ENCODE data around the gene GABRA5. TPM values are rescaled to one million over a fixed set of nuclear protein-coding genes. Genes with fewer than 3 reads are reported as not detected.

GABRA5 gene
- total RNA-seq, 2 experiments from 2014 or later = not detected

- H3K4me3 Mint-ChIP-seq = no peak overlapping the region
- H3K27ac Mint-ChIP-seq = no peak overlapping the region
- no peaks in the 10 kb centered on the region for H3K36me3 Mint-ChIP-seq (ENCODE audit: low read depth)
- peaks cover 37% of the 10 kb centered on the region for H3K27me3 Mint-ChIP-seq (ENCODE audit: low read depth)
- CTCF ChIA-PET = no interaction called here
- no peaks in the 10 kb centered on the region for H3K4me1 Mint-ChIP-seq (ENCODE audit: low read depth)
- H3K9me3 Mint-ChIP-seq = no peaks in the 10 kb centered on the region
- DNase-seq = peak; percentile 27
- intact Hi-C loops (cut with micrococcal nuclease) = loop anchor here (5.0 kb wide), 1 partner anchor 1357 kb away; no protein-coding TSS in a partner anchor
Measured at GRCh38 chr15:26864664-26865191, 2.1 kb upstream of the GABRA5 start.

- intact Hi-C loops (cut with micrococcal nuclease) = no loop called here
- H3K9me3 Mint-ChIP-seq = no peaks in the 10 kb centered on the region
- H3K4me3 Mint-ChIP-seq = no peak overlapping the region
- DNase-seq = no peak
- no peaks in the 10 kb centered on the region for H3K4me1 Mint-ChIP-seq (ENCODE audit: low read depth)
- no peak overlapping the region for H3K27ac Mint-ChIP-seq
- CTCF ChIA-PET = no interaction called here
- H3K27me3 Mint-ChIP-seq (ENCODE audit: low read depth) = peaks cover 34% of the 10 kb centered on the region
- no peaks in the 10 kb centered on the region for H3K36me3 Mint-ChIP-seq (ENCODE audit: low read depth)
Measured at GRCh38 chr15:26867200-26868007, 542 bp downstream of the GABRA5 start.

DNA sequence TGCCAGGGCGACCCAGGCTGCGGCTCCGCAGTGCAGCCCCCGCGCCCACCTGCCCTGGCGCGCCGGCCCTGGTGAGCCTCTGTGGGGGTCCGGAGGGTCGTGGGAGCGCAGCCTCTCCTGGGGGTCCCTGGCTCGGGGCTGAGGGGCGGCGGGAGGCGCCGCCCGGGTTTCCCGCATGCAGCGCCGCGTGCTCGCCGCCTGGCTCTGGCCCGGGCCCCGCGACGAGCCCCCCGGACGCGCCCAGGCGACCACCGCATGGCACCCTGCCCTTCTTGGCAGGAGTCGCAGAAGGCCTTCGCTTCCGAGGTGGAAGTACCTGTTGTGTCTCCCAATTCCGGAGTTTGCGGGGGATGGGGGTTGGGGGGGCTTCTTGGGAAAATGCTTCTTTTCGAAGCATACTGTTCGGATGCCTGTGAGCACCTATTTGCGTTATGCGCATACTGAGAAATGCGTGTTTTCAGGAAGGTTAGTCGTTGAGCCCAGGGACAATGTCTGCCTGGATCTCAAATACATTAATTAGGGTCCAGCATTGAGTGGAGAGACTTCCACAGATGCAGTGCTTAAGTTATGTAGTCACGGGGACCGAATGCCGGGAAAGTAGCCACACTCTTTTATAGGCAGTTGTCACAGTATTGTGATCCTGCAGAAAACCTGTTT is 1.3 kb downstream of the GABRA5 start:
- DNase-seq = no peak
- no peak overlapping the region for H3K27ac Mint-ChIP-seq
- CTCF ChIA-PET = no interaction called here
- H3K27me3 Mint-ChIP-seq (ENCODE audit: low read depth) = peaks cover 34% of the 10 kb centered on the region
- H3K4me1 Mint-ChIP-seq (ENCODE audit: low read depth) = no peaks in the 10 kb centered on the region
- H3K36me3 Mint-ChIP-seq (ENCODE audit: low read depth) = no peaks in the 10 kb centered on the region
- H3K9me3 Mint-ChIP-seq = no peaks in the 10 kb centered on the region
- no peak overlapping the region for H3K4me3 Mint-ChIP-seq
- intact Hi-C loops (cut with micrococcal nuclease) = no loop called here

- Mint-ChIP-seq H3K27ac (no peak overlapping the region), H3K36me3 (ENCODE audit: low read depth) (no peaks in the 10 kb centered on the region), H3K4me3 (no peak overlapping the region), H3K9me3 (no peaks in the 10 kb centered on the region), H3K27me3 (ENCODE audit: low read depth) (peaks cover 27% of the 10 kb centered on the region), H3K4me1 (ENCODE audit: low read depth) (no peaks in the 10 kb centered on the region)
- intact Hi-C loops (cut with micrococcal nuclease) = no loop called here
- CTCF ChIA-PET = no interaction called here
- no peak for DNase-seq
Measured at GRCh38 chr15:26869628-26870027, 2.8 kb downstream of the GABRA5 start.

- intact Hi-C loops (cut with micrococcal nuclease) = no loop called here
- H3K9me3 Mint-ChIP-seq = no peaks in the 10 kb centered on the region
- H3K4me3 Mint-ChIP-seq = no peak overlapping the region
- no peaks in the 10 kb centered on the region for H3K4me1 Mint-ChIP-seq (ENCODE audit: low read depth)
- CTCF ChIA-PET = no interaction called here
- H3K36me3 Mint-ChIP-seq (ENCODE audit: low read depth) = no peaks in the 10 kb centered on the region
- peaks cover 24% of the 10 kb centered on the region for H3K27me3 Mint-ChIP-seq (ENCODE audit: low read depth)
- DNase-seq = no peak
- H3K27ac Mint-ChIP-seq = no peak overlapping the region
Measured at GRCh38 chr15:26870346-26870745, 3.5 kb downstream of the GABRA5 start.

DNA sequence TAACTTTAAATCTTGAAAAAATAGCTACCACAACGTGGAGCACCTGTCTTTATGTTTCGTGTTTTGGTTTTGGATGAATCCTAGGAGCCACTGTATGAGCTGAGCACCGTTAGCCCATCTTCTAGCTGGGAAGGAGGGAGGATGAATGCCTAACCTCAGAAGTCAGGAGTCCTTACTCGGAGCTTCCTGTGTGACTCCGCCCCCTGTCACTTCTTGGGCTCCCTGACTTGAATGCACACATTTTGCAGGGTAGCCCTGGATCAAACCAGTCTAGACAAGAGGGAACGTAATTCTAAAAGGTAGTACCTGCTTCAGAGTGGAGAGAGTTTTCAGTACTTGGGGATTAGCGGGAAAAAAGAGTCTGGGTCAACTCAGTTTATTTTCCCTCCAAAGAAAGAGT is 5.3 kb downstream of the GABRA5 start:
- Mint-ChIP-seq H3K27me3 (ENCODE audit: low read depth) (peaks cover 15% of the 10 kb centered on the region), H3K4me1 (ENCODE audit: low read depth) (no peaks in the 10 kb centered on the region), H3K4me3 (no peak overlapping the region), H3K9me3 (no peaks in the 10 kb centered on the region), H3K27ac (no peak overlapping the region), H3K36me3 (ENCODE audit: low read depth) (no peaks in the 10 kb centered on the region)
- CTCF ChIA-PET = interaction anchor here (0.6 kb wide), 1 partner anchor 154 kb away, joined by 4 read pairs; no protein-coding TSS in a partner anchor
- intact Hi-C loops (cut with micrococcal nuclease) = no loop called here
- no peak for DNase-seq

GRCh38 chr15:26873846-26874245 is 7.0 kb downstream of the GABRA5 start:
- Mint-ChIP-seq H3K27ac (no peak overlapping the region), H3K9me3 (no peaks in the 10 kb centered on the region), H3K27me3 (ENCODE audit: low read depth) (peaks cover 8% of the 10 kb centered on the region), H3K4me1 (ENCODE audit: low read depth) (no peaks in the 10 kb centered on the region), H3K36me3 (ENCODE audit: low read depth) (no peaks in the 10 kb centered on the region), H3K4me3 (no peak overlapping the region)
- no peak for DNase-seq
- intact Hi-C loops (cut with micrococcal nuclease) = no loop called here
- CTCF ChIA-PET = no interaction called here

DNA sequence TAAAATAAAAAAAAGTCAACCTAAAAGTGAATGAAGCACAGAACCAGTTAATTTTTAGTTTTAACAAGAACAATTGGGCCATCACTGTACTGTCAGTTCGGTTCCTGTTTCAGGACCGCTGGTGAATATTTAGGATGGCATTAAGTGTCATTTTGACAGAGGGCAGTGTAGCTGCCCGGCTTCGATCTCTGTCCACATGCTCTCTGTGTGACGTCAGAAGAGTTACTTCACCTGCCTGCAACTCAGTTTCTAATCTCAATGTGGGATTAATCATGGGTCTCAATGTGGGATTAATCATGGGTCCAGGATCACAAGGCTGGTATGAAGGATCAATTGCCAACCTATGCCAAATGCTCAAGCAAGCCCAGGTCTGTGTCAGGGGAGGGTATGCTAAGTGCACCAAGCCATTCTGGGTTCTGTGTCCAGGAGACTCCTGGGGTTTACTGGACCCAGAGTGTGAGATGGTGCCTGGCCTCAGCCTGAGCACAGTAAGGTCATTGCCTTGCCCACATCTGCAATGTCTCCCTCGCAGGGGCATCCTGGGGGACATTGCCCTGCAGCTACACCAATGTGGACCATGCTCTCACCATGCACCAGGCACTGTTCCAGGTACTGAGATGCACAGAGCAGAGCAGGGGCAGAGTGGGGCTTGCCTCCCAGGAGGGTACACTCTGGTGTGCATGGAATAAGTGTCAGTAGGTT is 8.1 kb downstream of the GABRA5 start:
- Mint-ChIP-seq H3K9me3 (no peaks in the 10 kb centered on the region), H3K4me1 (ENCODE audit: low read depth) (no peaks in the 10 kb centered on the region), H3K4me3 (no peak overlapping the region), H3K27ac (no peak overlapping the region), H3K27me3 (ENCODE audit: low read depth) (no peaks in the 10 kb centered on the region), H3K36me3 (ENCODE audit: low read depth) (no peaks in the 10 kb centered on the region)
- intact Hi-C loops (cut with micrococcal nuclease) = no loop called here
- DNase-seq = no peak
- CTCF ChIA-PET = no interaction called here

- no peaks in the 10 kb centered on the region for H3K4me1 Mint-ChIP-seq (ENCODE audit: low read depth)
- no peak for DNase-seq
- no peaks in the 10 kb centered on the region for H3K27me3 Mint-ChIP-seq (ENCODE audit: low read depth)
- no peak overlapping the region for H3K27ac Mint-ChIP-seq
- CTCF ChIA-PET = no interaction called here
- H3K36me3 Mint-ChIP-seq (ENCODE audit: low read depth) = no peaks in the 10 kb centered on the region
- no peaks in the 10 kb centered on the region for H3K9me3 Mint-ChIP-seq
- intact Hi-C loops (cut with micrococcal nuclease) = no loop called here
- H3K4me3 Mint-ChIP-seq = no peak overlapping the region
Measured at GRCh38 chr15:26875476-26875850, 8.6 kb downstream of the GABRA5 start.

GRCh38 chr15:26877831-26878230 is 11.0 kb downstream of the GABRA5 start:
- Mint-ChIP-seq H3K36me3 (ENCODE audit: low read depth) (no peaks in the 10 kb centered on the region), H3K27me3 (ENCODE audit: low read depth) (no peaks in the 10 kb centered on the region), H3K4me3 (no peak overlapping the region), H3K9me3 (no peaks in the 10 kb centered on the region), H3K27ac (no peak overlapping the region), H3K4me1 (ENCODE audit: low read depth) (no peaks in the 10 kb centered on the region)
- intact Hi-C loops (cut with micrococcal nuclease) = no loop called here
- CTCF ChIA-PET = no interaction called here
- DNase-seq = no peak

DNA sequence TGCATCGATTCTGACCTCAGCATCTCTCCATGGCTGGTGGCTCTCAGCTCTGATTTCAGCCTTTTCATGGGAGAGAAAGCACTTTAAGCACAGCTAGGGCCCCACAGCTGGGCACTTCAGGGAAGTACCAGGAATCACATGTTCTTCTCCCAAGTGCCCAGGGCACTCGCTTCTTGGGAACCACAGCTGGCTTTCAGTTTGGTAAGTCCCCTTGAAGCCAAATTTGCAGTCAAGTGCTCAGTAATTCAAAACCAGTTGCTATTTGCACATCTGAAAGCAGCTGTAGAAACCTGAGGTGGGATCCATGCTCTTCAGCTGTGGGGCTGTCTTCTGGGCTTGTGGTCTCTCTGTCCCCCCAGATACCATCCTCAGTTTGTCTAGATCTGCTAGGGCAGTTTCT is 12.8 kb downstream of the GABRA5 start:
- DNase-seq = no peak
- intact Hi-C loops (cut with micrococcal nuclease) = no loop called here
- Mint-ChIP-seq H3K27ac (no peak overlapping the region), H3K27me3 (ENCODE audit: low read depth) (no peaks in the 10 kb centered on the region), H3K9me3 (no peaks in the 10 kb centered on the region), H3K4me3 (no peak overlapping the region), H3K4me1 (ENCODE audit: low read depth) (no peaks in the 10 kb centered on the region), H3K36me3 (ENCODE audit: low read depth) (no peaks in the 10 kb centered on the region)
- CTCF ChIA-PET = no interaction called here

- Mint-ChIP-seq H3K4me3 (no peak overlapping the region), H3K27me3 (ENCODE audit: low read depth) (no peaks in the 10 kb centered on the region), H3K36me3 (ENCODE audit: low read depth) (no peaks in the 10 kb centered on the region), H3K4me1 (ENCODE audit: low read depth) (no peaks in the 10 kb centered on the region), H3K9me3 (no peaks in the 10 kb centered on the region), H3K27ac (no peak overlapping the region)
- CTCF ChIA-PET = no interaction called here
- DNase-seq = no peak
- intact Hi-C loops (cut with micrococcal nuclease) = no loop called here
Measured at GRCh38 chr15:26882112-26882511, 15.2 kb downstream of the GABRA5 start.

Data from activated naive CD4-positive, alpha-beta T cell treated with anti-CD3 and anti-CD28 coated beads for 36 hours (primary cell).